ENCODE measurements around the gene FAM120AOS.

Gene FAM120AOS

GRCh38 chr9:93466416-93467061 is 13.2 kb upstream of the FAM120AOS start:
- Mint-ChIP-seq H3K4me1 (peaks cover 57% of the 10 kb centered on the region), H3K9me3 (no peaks in the 10 kb centered on the region), H3K27ac (peak overlapping the region in 2 of 3 experiments; percentile 41 to 59), H3K27me3 (ENCODE audit: low read depth) (no peaks in the 10 kb centered on the region), H3K36me3 (ENCODE audit: low read depth) (peaks cover 12% of the 10 kb centered on the region), H3K4me3 (no peak overlapping the region)
- TF ChIP-seq CTCF (IDR thresholded peaks at IDR 0.05; ENCODE audit: unreplicated experiment in 3 of 3), result no peak

- H3K27me3 Mint-ChIP-seq (ENCODE audit: low read depth), result no peaks in the 10 kb centered on the region
- H3K36me3 Mint-ChIP-seq (ENCODE audit: low read depth), result peaks cover 7% of the 10 kb centered on the region
- H3K4me3 Mint-ChIP-seq, result no peak overlapping the region
- H3K9me3 Mint-ChIP-seq, result no peaks in the 10 kb centered on the region
- H3K4me1 Mint-ChIP-seq, result peaks cover 59% of the 10 kb centered on the region
- TF ChIP-seq CTCF (IDR thresholded peaks at IDR 0.05; ENCODE audit: unreplicated experiment in 3 of 3), result no peak
- H3K27ac Mint-ChIP-seq, result no peak overlapping the region
These were observed 12.5 kb upstream of the FAM120AOS start for GRCh38 chr9:93465855-93466254.

- H3K9me3 Mint-ChIP-seq, result no peaks in the 10 kb centered on the region
- H3K36me3 Mint-ChIP-seq (ENCODE audit: low read depth), result no peaks in the 10 kb centered on the region
- H3K4me1 Mint-ChIP-seq, result peaks cover 57% of the 10 kb centered on the region
- no peak for TF ChIP-seq CTCF (IDR thresholded peaks at IDR 0.05; ENCODE audit: unreplicated experiment in 3 of 3)
- no peaks in the 10 kb centered on the region for H3K27me3 Mint-ChIP-seq (ENCODE audit: low read depth)
- H3K4me3 Mint-ChIP-seq, result no peak overlapping the region
- peak overlapping the region in 1 of 3 experiments; percentile 9 for H3K27ac Mint-ChIP-seq
These were observed 11.5 kb upstream of the FAM120AOS start for GRCh38 chr9:93464876-93465275.

GRCh38 chr9:93464395-93464794 is 11.0 kb upstream of the FAM120AOS start:
- H3K36me3 Mint-ChIP-seq (ENCODE audit: low read depth), result no peaks in the 10 kb centered on the region
- H3K27ac Mint-ChIP-seq, result peak overlapping the region in 1 of 3 experiments; percentile 9
- no peaks in the 10 kb centered on the region for H3K9me3 Mint-ChIP-seq
- no peak overlapping the region for H3K4me3 Mint-ChIP-seq
- peaks cover 61% of the 10 kb centered on the region for H3K4me1 Mint-ChIP-seq
- H3K27me3 Mint-ChIP-seq (ENCODE audit: low read depth), result no peaks in the 10 kb centered on the region
- no peak for TF ChIP-seq CTCF (IDR thresholded peaks at IDR 0.05; ENCODE audit: unreplicated experiment in 3 of 3)

GRCh38 chr9:93463638-93464248 is 10.4 kb upstream of the FAM120AOS start:
- Mint-ChIP-seq H3K27ac (no peak overlapping the region), H3K4me1 (peaks cover 61% of the 10 kb centered on the region), H3K4me3 (no peak overlapping the region), H3K36me3 (ENCODE audit: low read depth) (no peaks in the 10 kb centered on the region), H3K27me3 (ENCODE audit: low read depth) (no peaks in the 10 kb centered on the region), H3K9me3 (no peaks in the 10 kb centered on the region)
- TF ChIP-seq CTCF (IDR thresholded peaks at IDR 0.05; ENCODE audit: unreplicated experiment in 3 of 3), result no peak

- H3K9me3 Mint-ChIP-seq, result no peaks in the 10 kb centered on the region
- TF ChIP-seq CTCF (IDR thresholded peaks at IDR 0.05; ENCODE audit: unreplicated experiment in 3 of 3), result no peak
- H3K27me3 Mint-ChIP-seq (ENCODE audit: low read depth), result no peaks in the 10 kb centered on the region
- peaks cover 5% of the 10 kb centered on the region for H3K36me3 Mint-ChIP-seq (ENCODE audit: low read depth)
- H3K27ac Mint-ChIP-seq, result no peak overlapping the region
- H3K4me3 Mint-ChIP-seq, result no peak overlapping the region
- H3K4me1 Mint-ChIP-seq, result peaks cover 62% of the 10 kb centered on the region
These were observed 8.4 kb upstream of the FAM120AOS start for GRCh38 chr9:93461821-93462220.
